HepG2 (cell line): ENCODE data around the gene UBE2I. TPM values are rescaled to one million over a fixed set of nuclear protein-coding genes. Genes with fewer than 3 reads are reported as not detected.

Experiments
- ATF2 ChIP-seq: sonication (generic); formaldehyde crosslinking; IDR thresholded peaks from 2 replicates; pipeline ENCODE4 v1.4.0; 2020; ENCODE audit warnings: missing genetic modification reagents
- BRCA1 ChIP-seq: sonication (generic); formaldehyde crosslinking; IDR thresholded peaks from 2 replicates; pipeline ENCODE4 v1.4.0; 2020; ENCODE audit warnings: missing genetic modification reagents
- HNF4G ChIP-seq, 2 experiments: sonication (generic) in 1 of 2; formaldehyde crosslinking in 1 of 2; IDR thresholded peaks; 2 replicates each; pipeline versions ENCODE4 v1.4.0 to v1.6.1; 2011 to 2020; ENCODE audit warnings: borderline replicate concordance in 2 of 2, low read depth in 2 of 2, mild to moderate bottlenecking in 2 of 2, low read length in 1 of 2, missing genetic modification reagents in 1 of 2, moderate library complexity in 1 of 2
- MBNL3 ChIP-seq: fragments of 250-450 bp; sonication (Bioruptor Pico); conservative IDR thresholded peaks from 2 replicates; pipeline ENCODE4 v1.8.0; 2022; ENCODE audit warnings: mild to moderate bottlenecking, inconsistent platforms
- NR3C1 ChIP-seq: sonication (generic); formaldehyde crosslinking; IDR thresholded peaks from 2 replicates; pipeline ENCODE4 v1.4.0; 2020; ENCODE audit warnings: missing genetic modification reagents
- PITX1 ChIP-seq: sonication (generic); formaldehyde crosslinking; IDR thresholded peaks from 2 replicates; pipeline ENCODE4 v1.5.1; 2020; ENCODE audit warnings: mild to moderate bottlenecking, missing genetic modification reagents
- SALL2 ChIP-seq: sonication (generic); formaldehyde crosslinking; IDR thresholded peaks from 2 replicates; pipeline ENCODE4 v1.8.1; 2023; ENCODE audit warnings: mild to moderate bottlenecking, missing genetic modification reagents, inconsistent platforms
- TFDP2 ChIP-seq: sonication (generic); formaldehyde crosslinking; IDR thresholded peaks from 2 replicates; pipeline ENCODE4 v1.4.0; 2020; ENCODE audit warnings: missing genetic modification reagents
- ZNF121 ChIP-seq: sonication (generic); formaldehyde crosslinking; IDR thresholded peaks from 2 replicates; pipeline ENCODE4 v1.5.0; 2020; ENCODE audit warnings: mild to moderate bottlenecking, missing genetic modification reagents
- ZNF142 ChIP-seq: sonication (generic); formaldehyde crosslinking; IDR thresholded peaks from 2 replicates; pipeline ENCODE4 v1.4.0; 2020; ENCODE audit warnings: missing genetic modification reagents
- ZNF343 ChIP-seq: sonication (generic); formaldehyde crosslinking; IDR thresholded peaks from 2 replicates; pipeline ENCODE4 v1.4.0; 2020; ENCODE audit warnings: mild to moderate bottlenecking, missing genetic modification reagents
- ZNF580 ChIP-seq: IDR thresholded peaks from 2 replicates; pipeline ENCODE4 v1.6.1; 2016; ENCODE audit warnings: low read depth, borderline replicate concordance
- ZNF616 ChIP-seq: sonication (generic); formaldehyde crosslinking; IDR thresholded peaks from 2 replicates; pipeline ENCODE4 v1.5.0; 2020; ENCODE audit warnings: low read depth, mild to moderate bottlenecking, missing genetic modification reagents
- ZNF792 ChIP-seq: IDR thresholded peaks from 2 replicates; pipeline ENCODE4 v1.6.1; 2016
- polyA plus RNA-seq, 8 experiments: library from polyadenylated mRNA; depleted of rRNA in 3 of 8; stranded (reverse) in 7 of 8; unstranded in 1 of 8; fragments of >200 nt; fragmentation: Illumina TruSeq in 4 of 8; extraction: Trizol in 4 of 8; gene quantifications; 2 replicates each; pipeline versions ENCODE4 v1.2.1 to v1.2.3, GENCODE V29; 2011 to 2016; ENCODE audit warnings: low read depth in 4 of 8, missing spikeins in 1 of 8, mixed read lengths in 1 of 8; ENCODE audit not compliant: insufficient read depth in 1 of 8
- total RNA-seq, 5 experiments: library from RNA; depleted of rRNA; stranded (reverse); fragments of >200 nt; fragmentation: Illumina TruSeq; extraction: Trizol; gene quantifications; 2 replicates each; pipeline ENCODE4 v1.2.3, GENCODE V29; 2016; ENCODE audit warnings: low read depth in 1 of 5
- TF ChIP-seq, protein P1 (sequence below): sonication (generic); formaldehyde crosslinking; IDR thresholded peaks from 2 replicates; pipeline ENCODE4 v1.4.0; 2020; ENCODE audit warnings: mild to moderate bottlenecking, missing genetic modification reagents

Gene UBE2I
- total and polyA plus RNA-seq, 2 of the 13 experiments (the other 11 are each of a cell fraction or from before 2014, with no cell fraction given): 75.8 to 98.9 TPM

DNA sequence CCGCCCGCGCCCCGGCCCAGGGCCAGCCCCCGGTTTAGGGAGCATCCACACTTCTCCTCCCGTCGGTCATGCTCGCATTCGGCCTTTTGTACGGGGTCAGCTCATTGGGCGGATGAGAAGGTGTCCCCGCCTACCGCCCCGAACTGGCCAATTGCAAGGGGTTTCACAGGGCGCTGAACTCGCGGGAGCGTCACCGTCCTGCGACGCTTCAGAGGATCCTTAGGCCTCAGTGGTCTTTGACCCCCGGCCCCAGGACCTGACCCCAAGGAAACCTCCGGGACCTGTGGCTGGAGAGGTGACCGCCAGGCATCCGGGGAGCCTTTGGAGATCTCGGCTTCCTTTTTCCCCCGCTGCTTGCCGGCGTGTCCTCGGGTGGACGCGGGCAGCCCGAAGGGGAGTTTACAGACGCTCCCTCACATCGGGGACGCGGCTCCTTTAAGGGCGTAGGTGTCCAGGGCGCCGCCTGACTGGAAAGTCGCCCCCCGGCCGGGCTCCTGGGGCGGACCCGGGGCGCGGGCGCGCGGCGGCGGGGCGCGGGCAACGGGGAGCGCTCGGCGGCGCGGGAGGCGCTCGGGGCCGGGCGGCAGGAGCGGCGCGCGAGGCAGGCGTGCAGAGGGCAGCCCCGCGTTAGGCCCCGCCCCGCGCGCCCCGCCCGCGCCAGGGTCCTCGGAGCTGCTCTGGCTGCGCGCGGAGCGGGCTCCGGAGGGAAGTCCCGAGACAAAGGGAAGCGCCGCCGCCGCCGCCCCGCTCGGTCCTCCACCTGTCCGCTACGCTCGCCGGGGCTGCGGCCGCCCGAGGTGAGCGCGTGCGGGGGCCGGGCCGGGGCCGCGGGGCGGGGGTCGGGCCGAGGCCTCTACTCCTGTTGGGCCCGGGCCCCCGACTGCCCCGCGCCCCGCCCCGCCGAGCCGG is at the start of gene UBE2I (continued):
- TF ChIP-seq SALL2 (CRISPR knock-in tag): peak; percentile 64; the same call in 1 of the 2 replicates
- 0 out of 2 replicates have a peak, but pooled peaks have one; percentile 12 for TF ChIP-seq HNF4G (IDR thresholded peaks at IDR 0.05; ENCODE audit: borderline replicate concordance, low read depth, low read length)
- peak; percentile 25; the same call in 1 of the 2 replicates for TF ChIP-seq HNF4G (CRISPR knock-in tag; IDR thresholded peaks at IDR 0.05; ENCODE audit: borderline replicate concordance, low read depth)
- TF ChIP-seq BRCA1: peak; percentile 68; the same call in 1 of the 2 replicates
- TF ChIP-seq, protein P1, sequence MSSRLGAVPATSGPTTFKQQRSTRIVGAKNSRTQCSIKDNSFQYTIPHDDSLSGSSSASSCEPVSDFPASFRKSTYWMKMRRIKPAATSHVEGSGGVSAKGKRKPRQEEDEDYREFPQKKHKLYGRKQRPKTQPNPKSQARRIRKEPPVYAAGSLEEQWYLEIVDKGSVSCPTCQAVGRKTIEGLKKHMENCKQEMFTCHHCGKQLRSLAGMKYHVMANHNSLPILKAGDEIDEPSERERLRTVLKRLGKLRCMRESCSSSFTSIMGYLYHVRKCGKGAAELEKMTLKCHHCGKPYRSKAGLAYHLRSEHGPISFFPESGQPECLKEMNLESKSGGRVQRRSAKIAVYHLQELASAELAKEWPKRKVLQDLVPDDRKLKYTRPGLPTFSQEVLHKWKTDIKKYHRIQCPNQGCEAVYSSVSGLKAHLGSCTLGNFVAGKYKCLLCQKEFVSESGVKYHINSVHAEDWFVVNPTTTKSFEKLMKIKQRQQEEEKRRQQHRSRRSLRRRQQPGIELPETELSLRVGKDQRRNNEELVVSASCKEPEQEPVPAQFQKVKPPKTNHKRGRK (CRISPR knock-in tag): no peak
- 0 out of 2 replicates have a peak, but pooled peaks have one; percentile 41 for TF ChIP-seq ZNF343 (CRISPR knock-in tag)
- TF ChIP-seq NR3C1 (CRISPR knock-in tag): no peak
- TF ChIP-seq TFDP2 (CRISPR knock-in tag): no peak
- TF ChIP-seq MBNL3 (CRISPR knock-in tag): no peak
- no peak for TF ChIP-seq ZNF121 (CRISPR knock-in tag)
- peak; percentile 59 for TF ChIP-seq ATF2 (CRISPR knock-in tag)
- no peak for TF ChIP-seq ZNF580
- TF ChIP-seq PITX1 (CRISPR knock-in tag): peak; percentile 83
- no peak for TF ChIP-seq ZNF142 (CRISPR knock-in tag)
- no peak for TF ChIP-seq ZNF792 (CRISPR knock-in tag)
- no peak for TF ChIP-seq ZNF616 (CRISPR knock-in tag)
